GM23338 (cell line): ENCODE measurements around the gene PTPN7. TPM values are rescaled to one million over a fixed set of nuclear protein-coding genes. Genes with fewer than 3 reads are reported as not detected.
A peak's percentile ranks its signal among the peaks of the same experiment; 100 is the strongest.
"Not testable (repeated sequence)": the region's sequence is repeated elsewhere in the genome, so short reads cannot be mapped to it uniquely, and the experiment has no call there.

Source experiments
- ATAC-seq: fragments of 200-7000 bp; cut with Tn5 transposase; 3 replicates; pipeline ENCODE4 v1.9.1; 2020
- DNase-seq: peaks from one replicate; pipeline ENCODE4 v3.0.0-alpha.2; 2015; ENCODE audit warnings: low spot score
- H2AFZ ChIP-seq: fragments of 200-600 bp; sonication (generic); 2 replicates; pipeline ENCODE4 v1.8.0; 2016; ENCODE audit warnings: antibody characterized with exemption, mild to moderate bottlenecking, moderate library complexity
- H3F3A ChIP-seq: fragments of 200-600 bp; sonication (generic); replicated peaks from 2 replicates; pipeline ENCODE4 v1.8.0; 2017; ENCODE audit warnings: antibody characterized with exemption, mixed run types, low read depth
- H3K27ac ChIP-seq: fragments of 200-600 bp; sonication (generic); 2 replicates; pipeline ENCODE4 v1.6.1; 2016; ENCODE audit warnings: low read depth
- H3K27me3 ChIP-seq: fragments of 200-600 bp; sonication (generic); 2 replicates; pipeline ENCODE4 v1.8.0; 2016; ENCODE audit warnings: mild to moderate bottlenecking, mixed run types, moderate library complexity; ENCODE audit not compliant: insufficient read depth
- H3K36me3 ChIP-seq: fragments of 200-600 bp; sonication (generic); 2 replicates; pipeline ENCODE4 v1.8.0; 2016; ENCODE audit warnings: mild to moderate bottlenecking; ENCODE audit not compliant: insufficient read depth
- H3K4me1 ChIP-seq: fragments of 200-600 bp; sonication (generic); 2 replicates; pipeline ENCODE4 v1.8.0; 2016; ENCODE audit warnings: mild to moderate bottlenecking, moderate library complexity; ENCODE audit not compliant: insufficient read depth
- H3K4me2 ChIP-seq: fragments of 200-600 bp; sonication (generic); 2 replicates; pipeline ENCODE4 v1.7.1; 2017; ENCODE audit warnings: mixed run types
- H3K4me3 ChIP-seq: fragments of 200-600 bp; sonication (generic); 2 replicates; pipeline ENCODE4 v1.6.1; 2016; ENCODE audit warnings: mixed run types
- H3K79me2 ChIP-seq: fragments of 200-600 bp; sonication (generic); replicated peaks from 2 replicates; pipeline ENCODE4 v1.8.0; 2017; ENCODE audit warnings: mild to moderate bottlenecking; ENCODE audit not compliant: insufficient read depth
- H3K9me2 ChIP-seq: fragments of 200-600 bp; sonication (generic); 2 replicates; pipeline ENCODE4 v1.8.0; 2017; ENCODE audit not compliant: insufficient read depth
- H4K20me1 ChIP-seq: fragments of 200-600 bp; sonication (generic); replicated peaks from 2 replicates; pipeline ENCODE4 v1.8.0; 2017; ENCODE audit warnings: mild to moderate bottlenecking; ENCODE audit not compliant: insufficient read depth
- H3K27ac Mint-ChIP-seq: 2 replicates; pipeline ENCODE4 v1.8.0; 2020; ENCODE audit warnings: inconsistent platforms, mild to moderate bottlenecking, moderate library complexity, mixed read lengths
- H3K27me3 Mint-ChIP-seq: 3 replicates; pipeline ENCODE4 v1.8.0; 2022; ENCODE audit warnings: low read depth, mild to moderate bottlenecking, moderate library complexity, mixed read lengths, inconsistent platforms; ENCODE audit not compliant: insufficient read depth, poor library complexity
- H3K36me3 Mint-ChIP-seq: 3 replicates; pipeline ENCODE4 v1.8.0; 2021; ENCODE audit warnings: low read depth, mild to moderate bottlenecking, inconsistent platforms, moderate library complexity, mixed read lengths
- H3K4me1 Mint-ChIP-seq: 3 replicates; pipeline ENCODE4 v1.8.0; 2020; ENCODE audit warnings: mild to moderate bottlenecking, inconsistent platforms, mixed read lengths
- H3K4me3 Mint-ChIP-seq: 3 replicates; pipeline ENCODE4 v1.8.0; 2021; ENCODE audit warnings: moderate library complexity, mild to moderate bottlenecking, inconsistent platforms, mixed read lengths
- H3K9me3 Mint-ChIP-seq: 3 replicates; pipeline ENCODE4 v1.8.0; 2020; ENCODE audit warnings: moderate library complexity, mild to moderate bottlenecking, inconsistent platforms, mixed read lengths
- POLR2AphosphoS5 ChIP-seq: IDR thresholded peaks from 2 replicates; pipeline ENCODE4 v1.6.1; 2016; ENCODE audit warnings: antibody characterized with exemption, low read depth
- STAT1 ChIP-seq: IDR thresholded peaks from one replicate; pipeline ENCODE4 v1.6.1; 2016; ENCODE audit warnings: antibody characterized with exemption; ENCODE audit not compliant: unreplicated experiment
- ZNF114 ChIP-seq: fragments of 250-450 bp; sonication (Bioruptor Pico); IDR thresholded peaks from 2 replicates; pipeline ENCODE4 v1.5.0; 2020; ENCODE audit warnings: mild to moderate bottlenecking, moderate library complexity
- ZNF331 ChIP-seq: fragments of 250-450 bp; sonication (Bioruptor Pico); IDR thresholded peaks from 2 replicates; pipeline ENCODE4 v1.5.0; 2020; ENCODE audit warnings: low read depth, mild to moderate bottlenecking, moderate library complexity
- polyA plus RNA-seq: library from polyadenylated mRNA; unstranded; fragments of >200 nt; fragmentation: Nextera tagmentation; extraction: Ambion mirVana; gene quantifications from 2 replicates; pipeline ENCODE4 v1.2.1, GENCODE V29; 2016
- total RNA-seq: library from RNA; depleted of rRNA; stranded (reverse); fragments of >200 nt; shearing (Covaris generic); gene quantifications from 2 replicates; pipeline ENCODE4 v1.2.3, GENCODE V29; 2014

PTPN7 gene
- total and polyA plus RNA-seq, 2 experiments from 2014 or later, result not detected

GRCh38 chr1:202145744-202146140 is 14.7 kb downstream of the PTPN7 start:
- H3K27me3 ChIP-seq, H3K36me3 ChIP-seq, H3K9me2 ChIP-seq, H3K9me3 Mint-ChIP-seq, H3K36me3 Mint-ChIP-seq, DNase-seq, ATAC-seq, H3K27ac ChIP-seq, H2AFZ ChIP-seq, H3K27ac Mint-ChIP-seq, H3K27me3 Mint-ChIP-seq, H3K4me3 ChIP-seq, H4K20me1 ChIP-seq, H3F3A ChIP-seq: not testable (repeated sequence)
- peaks cover 15% of the 10 kb centered on the region for H3K4me1 ChIP-seq
- H3K4me2 ChIP-seq, result peak overlapping the region; percentile 98
- Mint-ChIP-seq H3K4me1 (peaks cover 11% of the 10 kb centered on the region), H3K4me3 (peak overlapping the region; percentile 92; the same call in 2 of the 3 replicates)
- peaks cover 30% of the 10 kb centered on the region for H3K79me2 ChIP-seq

GRCh38 chr1:202145068-202145743 is 15.2 kb downstream of the PTPN7 start:
- DNase-seq, result no peak
- H3K4me1 ChIP-seq, result peaks cover 15% of the 10 kb centered on the region
- H4K20me1 ChIP-seq, result no peaks in the 10 kb centered on the region; the same call in 1 of the 2 replicates
- peak overlapping the region; percentile 98 for H3K4me2 ChIP-seq
- Mint-ChIP-seq H3K27ac (no peak overlapping the region), H3K4me3 (peak overlapping the region; percentile 92), H3K27me3 (peaks cover 9% of the 10 kb centered on the region), H3K9me3 (no peaks in the 10 kb centered on the region), H3K36me3 (no peaks in the 10 kb centered on the region), H3K4me1 (peaks cover 11% of the 10 kb centered on the region)
- peak overlapping the region; percentile 97 for H2AFZ ChIP-seq
- peak overlapping the region; percentile 93 for H3K4me3 ChIP-seq
- no peaks in the 10 kb centered on the region for H3K36me3 ChIP-seq
- H3K79me2 ChIP-seq, result peaks cover 36% of the 10 kb centered on the region
- 0 out of 2 replicates have a peak, but pooled peaks cover 7% of the 10 kb centered on the region for H3K27me3 ChIP-seq
- H3K27ac ChIP-seq, result no peak overlapping the region
- ATAC-seq, result peak; percentile 7
- H3K9me2 ChIP-seq, result no peaks in the 10 kb centered on the region
- no peak for TF ChIP-seq ZNF114 (CRISPR knock-in tag)
- 0 out of 2 replicates have a peak, but pooled peaks cover 5% of the 10 kb centered on the region for H3F3A ChIP-seq

- peak; percentile 75 for DNase-seq
- peaks cover 15% of the 10 kb centered on the region for H3K4me1 ChIP-seq
- H3K27me3 ChIP-seq, result 0 out of 2 replicates have a peak, but pooled peaks cover 7% of the 10 kb centered on the region
- TF ChIP-seq POLR2AphosphoS5 (peak; percentile 83), ZNF331 (CRISPR knock-in tag) (no peak), STAT1 (no peak)
- peaks cover 43% of the 10 kb centered on the region for H3K79me2 ChIP-seq
- H3K9me3 Mint-ChIP-seq, result no peaks in the 10 kb centered on the region
- H2AFZ ChIP-seq, result peak within 1 kb of the TSS; percentile 97
- H3K4me2 ChIP-seq, result peak within 1 kb of the TSS; percentile 98
- H4K20me1 ChIP-seq, result no peaks in the 10 kb centered on the region; the same call in 1 of the 2 replicates
- peaks cover 11% of the 10 kb centered on the region for H3K4me1 Mint-ChIP-seq
- peak within 1 kb of the TSS; percentile 93 for H3K4me3 ChIP-seq
- 0 out of 2 replicates have a peak, but pooled peaks cover 5% of the 10 kb centered on the region for H3F3A ChIP-seq
- peaks cover 9% of the 10 kb centered on the region for H3K27me3 Mint-ChIP-seq
- peak within 1 kb of the TSS; percentile 92 for H3K4me3 Mint-ChIP-seq
- H3K36me3 ChIP-seq, result no peaks in the 10 kb centered on the region
- H3K36me3 Mint-ChIP-seq, result no peaks in the 10 kb centered on the region
- H3K27ac Mint-ChIP-seq, result peak within 1 kb of the TSS; percentile 91
- no peaks in the 10 kb centered on the region for H3K9me2 ChIP-seq
- H3K27ac ChIP-seq, result no peak within 1 kb of the TSS
- ATAC-seq, result peak; percentile 65
Observed at GRCh38 chr1:202144402-202145067, 15.9 kb downstream of the PTPN7 start, which contains the start of gene ARL8A. ARL8A (minus strand) TSS chr1:202144737; CDS start chr1:202144572, 165 bp downstream.
